GM12875 (cell line): ENCODE data around the gene SMIM41.
A peak's percentile ranks its signal among the peaks of the same experiment; 100 is the strongest.

ENCODE experiments used
- H3K4me3 ChIP-seq: one replicate; pipeline ENCODE4 v1.5.1; 2011; ENCODE audit warnings: low read depth, low read length, control low read depth
- CTCF ChIP-seq: IDR thresholded peaks from 2 replicates; pipeline ENCODE4 v1.5.1; 2011; ENCODE audit warnings: low read depth, mild to moderate bottlenecking, control low read depth, inconsistent platforms, low read length, moderate library complexity, borderline replicate concordance; ENCODE audit not compliant: insufficient read depth

Gene SMIM41

GRCh38 chr12:52120951-52121823, 41.7 kb downstream of the SMIM41 start:
- no peak overlapping the region for H3K4me3 ChIP-seq
- no peak for TF ChIP-seq CTCF

GRCh38 chr12:52121824-52122539, 42.5 kb downstream of the SMIM41 start:
- no peak overlapping the region for H3K4me3 ChIP-seq

GRCh38 chr12:52122540-52122871, 43.0 kb downstream of the SMIM41 start:
- no peak for TF ChIP-seq CTCF
- no peak overlapping the region for H3K4me3 ChIP-seq

More at GRCh38 chr12:52121824-52122539, 42.5 kb downstream of the SMIM41 start:
- TF ChIP-seq CTCF = peak; percentile 85

- no peak for TF ChIP-seq CTCF
- H3K4me3 ChIP-seq = no peak overlapping the region
These were observed 43.4 kb downstream of the SMIM41 start for GRCh38 chr12:52122904-52123303.

- no peak overlapping the region for H3K4me3 ChIP-seq
- no peak for TF ChIP-seq CTCF
These were observed 44.1 kb downstream of the SMIM41 start for GRCh38 chr12:52123487-52124186.

GRCh38 chr12:52125476-52125900, 46.0 kb downstream of the SMIM41 start:
- TF ChIP-seq CTCF = no peak
- H3K4me3 ChIP-seq = no peak overlapping the region
